HepG2 (cell line): Measurements from ENCODE around the gene SLC39A3. TPM values are rescaled to one million over a fixed set of nuclear protein-coding genes. Genes with fewer than 3 reads are reported as not detected.

Experiments
- ATF1 ChIP-seq: IDR thresholded peaks from 2 replicates; pipeline ENCODE4 v1.6.1; 2016; ENCODE audit warnings: mild to moderate bottlenecking, control low read depth
- CTCF ChIP-seq: sonication (generic); formaldehyde crosslinking; IDR thresholded peaks from 2 replicates; pipeline ENCODE4 v1.5.0; 2020; ENCODE audit warnings: mild to moderate bottlenecking, missing genetic modification reagents, moderate library complexity
- HDAC1 ChIP-seq: sonication (generic); formaldehyde crosslinking; IDR thresholded peaks from 2 replicates; pipeline ENCODE4 v1.5.1; 2020; ENCODE audit warnings: mild to moderate bottlenecking, missing genetic modification reagents
- HNRNPH1 ChIP-seq: fragments of 200-400 bp; formaldehyde crosslinking; optimal IDR thresholded peaks from 2 replicates; pipeline ENCODE3; 2017; ENCODE audit warnings: mild to moderate bottlenecking, low read depth, low read length
- KMT2A ChIP-seq: sonication (generic); formaldehyde crosslinking; IDR thresholded peaks from 2 replicates; pipeline ENCODE4 v1.4.0; 2020; ENCODE audit warnings: missing genetic modification reagents
- LCORL ChIP-seq, 2 experiments: fragments of 450-650 bp in 1 of 2; sonication (generic) in 1 of 2; formaldehyde crosslinking in 1 of 2; IDR thresholded peaks; 2 replicates each; pipeline versions ENCODE4 v1.5.0 to v1.6.1; 2017 to 2020; ENCODE audit warnings: antibody characterized with exemption in 1 of 2, missing genetic modification reagents in 1 of 2
- RAD51 ChIP-seq: fragments of 450-650 bp; IDR thresholded peaks from 2 replicates; pipeline ENCODE4 v1.6.1; 2016; ENCODE audit warnings: borderline replicate concordance
- RCOR2 ChIP-seq: IDR thresholded peaks from 2 replicates; pipeline ENCODE4 v1.6.1; 2016; ENCODE audit warnings: missing biosample characterization, missing genetic modification reagents
- RERE ChIP-seq: IDR thresholded peaks from 2 replicates; pipeline ENCODE4 v1.6.1; 2016; ENCODE audit warnings: low read depth, missing genetic modification reagents, missing compliant biosample characterization
- RFX1 ChIP-seq: fragments of 450-650 bp; IDR thresholded peaks from 2 replicates; pipeline ENCODE4 v1.6.1; 2017
- SKIL ChIP-seq: sonication (generic); formaldehyde crosslinking; IDR thresholded peaks from 2 replicates; pipeline ENCODE4 v1.8.0; 2022; ENCODE audit warnings: missing genetic modification reagents, mild to moderate bottlenecking, moderate library complexity, borderline replicate concordance
- U2AF2 ChIP-seq: fragments of 200-400 bp; formaldehyde crosslinking; IDR thresholded peaks from 2 replicates; pipeline ENCODE4 v1.6.1; 2017; ENCODE audit warnings: low read depth, mild to moderate bottlenecking, low read length
- UBTF ChIP-seq: sonication (generic); formaldehyde crosslinking; IDR thresholded peaks from 2 replicates; pipeline ENCODE4 v1.4.0; 2020; ENCODE audit warnings: mild to moderate bottlenecking, missing genetic modification reagents
- ZNF674 ChIP-seq: sonication (generic); formaldehyde crosslinking; IDR thresholded peaks from 2 replicates; pipeline ENCODE4 v1.5.0; 2020; ENCODE audit warnings: low read depth, mild to moderate bottlenecking, missing genetic modification reagents
- ZZZ3 ChIP-seq: sonication (generic); formaldehyde crosslinking; IDR thresholded peaks from 2 replicates; pipeline ENCODE4 v1.4.0; 2020; ENCODE audit warnings: missing genetic modification reagents, mild to moderate bottlenecking, borderline replicate concordance
- polyA plus RNA-seq, 8 experiments: library from polyadenylated mRNA; depleted of rRNA in 3 of 8; stranded (reverse) in 7 of 8; unstranded in 1 of 8; fragments of >200 nt; fragmentation: Illumina TruSeq in 4 of 8; extraction: Trizol in 4 of 8; gene quantifications; 2 replicates each; pipeline versions ENCODE4 v1.2.1 to v1.2.3, GENCODE V29; 2011 to 2016; ENCODE audit warnings: low read depth in 4 of 8, missing spikeins in 1 of 8, mixed read lengths in 1 of 8; ENCODE audit not compliant: insufficient read depth in 1 of 8
- total RNA-seq, 5 experiments: library from RNA; depleted of rRNA; stranded (reverse); fragments of >200 nt; fragmentation: Illumina TruSeq; extraction: Trizol; gene quantifications; 2 replicates each; pipeline ENCODE4 v1.2.3, GENCODE V29; 2016; ENCODE audit warnings: low read depth in 1 of 5

SLC39A3 gene
- total and polyA plus RNA-seq, 2 of the 13 experiments (the other 11 are each of a cell fraction or from before 2014, with no cell fraction given) = 33.6 to 41.6 TPM

- no peak for TF ChIP-seq RERE (CRISPR knock-in tag)
- no peak for TF ChIP-seq HNRNPH1
- peak; percentile 71 for TF ChIP-seq UBTF (CRISPR knock-in tag)
- TF ChIP-seq CTCF = peak; percentile 77
- TF ChIP-seq ATF1 (CRISPR knock-in tag) = peak; percentile 91
- TF ChIP-seq HDAC1 (CRISPR knock-in tag) = peak; percentile 89
- TF ChIP-seq RFX1 = peak; percentile 99
- 0 out of 2 replicates have a peak, but pooled peaks have one; percentile 73 for TF ChIP-seq ZNF674
- TF ChIP-seq RAD51 = peak; percentile 98
- TF ChIP-seq LCORL (IDR thresholded peaks at IDR 0.05) = no peak
- TF ChIP-seq LCORL (CRISPR knock-in tag; IDR thresholded peaks at IDR 0.05) = peak; percentile 72; the same call in 1 of the 2 replicates
- TF ChIP-seq RCOR2 = 0 out of 2 replicates have a peak, but pooled peaks have one; percentile 18
- TF ChIP-seq SKIL = peak; percentile 59; the same call in 1 of the 2 replicates
- peak; percentile 80; the same call in 1 of the 2 replicates for TF ChIP-seq KMT2A (CRISPR knock-in tag)
- peak; percentile 94 for TF ChIP-seq U2AF2
- TF ChIP-seq ZZZ3 (CRISPR knock-in tag) = no peak
Observed at GRCh38 chr19:2782936-2783780, 43.3 kb upstream of the SLC39A3 start, which contains the start of gene SGTA (continued).
